HepG2 (cell line): ENCODE data around the gene LIMD2. TPM values are rescaled to one million over a fixed set of nuclear protein-coding genes. Genes with fewer than 3 reads are reported as not detected.

Source experiments
- ATAC-seq: fragments of 200-7000 bp; cut with Tn5 transposase; 3 replicates; pipeline ENCODE4 v1.9.1; 2020; ENCODE audit warnings: mild to moderate bottlenecking, moderate library complexity
- BruUV-seq: library from RNA; stranded (reverse); fragments of 400-500 nt; replicated peaks from 2 replicates; lab custom pipeline; 2021; lab: Mats Ljungman, UMichigan
- CTCF ChIA-PET: fragments of 300-600 bp; formaldehyde crosslinking; extraction: SDS; loops from one replicate; lab custom pipeline; 2021; ENCODE audit warnings: low total read pairs, inconsistent platforms, low intra/inter-chr PET ratio; lab: Yijun Ruan, JAX
- POLR2A ChIA-PET: fragments of 350-600 bp; sonication (Branson Sonifier 250); formaldehyde crosslinking; loops from one replicate; lab custom pipeline; 2020; ENCODE audit warnings: antibody characterized with exemption, inconsistent platforms; lab: Yijun Ruan, JAX
- DNase-seq: peaks from one replicate; pipeline ENCODE4 v3.0.0-alpha.2; 2015; ENCODE audit warnings: low spot score
- FAIRE-seq: peaks from 3 replicates; lab custom pipeline; 2011; peaks lifted over from hg19 to GRCh38; lab: Jason Lieb, UNC
- H2AFZ ChIP-seq: one replicate; pipeline ENCODE4 v1.6.1; 2011; ENCODE audit warnings: low read length, inconsistent platforms
- H3K27ac ChIP-seq: fragments of 300-600 bp; 3 replicates; pipeline ENCODE4 v1.8.0; 2011; ENCODE audit warnings: mixed run types, mild to moderate bottlenecking, mixed read lengths, low read length, inconsistent platforms; ENCODE audit not compliant: insufficient read depth; ENCODE audit errors: extremely low read length
- H3K27me3 ChIP-seq, 2 experiments: fragments of 200-600 bp in 1 of 2; 2 replicates in 1 of 2; 3 replicates in 1 of 2; pipeline versions ENCODE4 v1.6.0 to v1.8.0; 2011; ENCODE audit warnings: low read length in 2 of 2, mild to moderate bottlenecking in 2 of 2, moderate library complexity in 2 of 2, inconsistent platforms in 1 of 2; ENCODE audit not compliant: insufficient read depth in 2 of 2, control insufficient read depth in 1 of 2
- H3K36me3 ChIP-seq, 2 experiments: fragments of 200-600 bp in 1 of 2; replicated peaks in 1 of 2; 2 replicates in 1 of 2; 3 replicates in 1 of 2; pipeline versions ENCODE4 v1.5.1 to v1.8.0; 2011; ENCODE audit warnings: low read length in 2 of 2, inconsistent platforms in 1 of 2; ENCODE audit not compliant: insufficient read depth in 2 of 2, control insufficient read depth in 1 of 2
- H3K4me1 ChIP-seq: 2 replicates; pipeline ENCODE4 v1.5.1; 2012; ENCODE audit warnings: low read length, inconsistent platforms; ENCODE audit not compliant: insufficient read depth
- H3K4me2 ChIP-seq: 2 replicates; pipeline ENCODE4 v1.6.0; 2011; ENCODE audit warnings: low read depth, low read length, inconsistent platforms
- H3K4me3 ChIP-seq, 3 experiments: fragments of 200-600 bp in 1 of 3; sonication (generic), shearing (Covaris generic) in 1 of 3; replicated peaks in 1 of 3; 2 replicates each; pipeline ENCODE4 v1.5.1; 2011 to 2016; ENCODE audit warnings: low read length in 3 of 3, inconsistent platforms in 2 of 3, low read depth in 2 of 3, mild to moderate bottlenecking in 2 of 3, control low read depth in 1 of 3, mixed read lengths in 1 of 3; ENCODE audit not compliant: insufficient read depth in 1 of 3
- H3K79me2 ChIP-seq: one replicate; pipeline ENCODE4 v1.6.1; 2011; ENCODE audit warnings: low read length, inconsistent platforms; ENCODE audit not compliant: insufficient read depth
- H3K9ac ChIP-seq: 2 replicates; pipeline ENCODE4 v1.6.0; 2011; ENCODE audit warnings: mild to moderate bottlenecking, low read depth, low read length, inconsistent platforms; ENCODE audit not compliant: insufficient read depth
- H3K9me3 ChIP-seq: 2 replicates; pipeline ENCODE4 v1.5.1; 2012; ENCODE audit warnings: mild to moderate bottlenecking, low read length
- H4K20me1 ChIP-seq: 2 replicates; pipeline ENCODE4 v1.6.0; 2011; ENCODE audit warnings: inconsistent platforms, mild to moderate bottlenecking, low read length, moderate library complexity; ENCODE audit not compliant: insufficient read depth
- ARID2 ChIP-seq: sonication (generic); formaldehyde crosslinking; IDR thresholded peaks from 2 replicates; pipeline ENCODE4 v1.8.1; 2022; ENCODE audit warnings: mild to moderate bottlenecking, missing genetic modification reagents, borderline replicate concordance
- FOXK1 ChIP-seq: sonication (generic); formaldehyde crosslinking; IDR thresholded peaks from 2 replicates; pipeline ENCODE4 v1.4.0; 2020; ENCODE audit warnings: low read depth, missing genetic modification reagents, borderline replicate concordance
- HDAC2 ChIP-seq: sonication (generic); formaldehyde crosslinking; IDR thresholded peaks from 2 replicates; pipeline ENCODE4 v1.4.0; 2020; ENCODE audit warnings: missing genetic modification reagents
- ISL2 ChIP-seq: sonication (generic); formaldehyde crosslinking; IDR thresholded peaks from 2 replicates; pipeline ENCODE4 v1.5.0; 2020; ENCODE audit warnings: missing genetic modification reagents
- PCBP1 ChIP-seq: fragments of 200-400 bp; formaldehyde crosslinking; IDR thresholded peaks from 2 replicates; pipeline ENCODE4 v1.6.1; 2017; ENCODE audit warnings: mild to moderate bottlenecking, low read depth, low read length, borderline replicate concordance
- PLRG1 ChIP-seq: fragments of 450-650 bp; conservative IDR thresholded peaks from 2 replicates; pipeline ENCODE4 v1.6.1; 2016
- SIN3A ChIP-seq: IDR thresholded peaks from 2 replicates; pipeline ENCODE4 v1.6.1; 2011; ENCODE audit warnings: low read depth, mild to moderate bottlenecking, control low read depth, low read length, borderline replicate concordance
- ZKSCAN8 ChIP-seq: IDR thresholded peaks from 2 replicates; pipeline ENCODE4 v1.6.1; 2016; ENCODE audit warnings: borderline replicate concordance, missing genetic modification reagents, missing compliant biosample characterization
- ZNF543 ChIP-seq: sonication (generic); formaldehyde crosslinking; IDR thresholded peaks from 2 replicates; pipeline ENCODE4 v1.4.0; 2020; ENCODE audit warnings: mild to moderate bottlenecking, missing genetic modification reagents
- ZNF556 ChIP-seq: sonication (generic); formaldehyde crosslinking; IDR thresholded peaks from 2 replicates; pipeline ENCODE4 v1.4.0; 2020; ENCODE audit warnings: mild to moderate bottlenecking, missing genetic modification reagents, borderline replicate concordance
- ZNF660 ChIP-seq: sonication (generic); formaldehyde crosslinking; IDR thresholded peaks from 2 replicates; pipeline ENCODE4 v1.5.1; 2020; ENCODE audit warnings: mild to moderate bottlenecking, low read depth, missing genetic modification reagents, borderline replicate concordance
- ZNF724P ChIP-seq: sonication (generic); formaldehyde crosslinking; IDR thresholded peaks from 2 replicates; pipeline ENCODE4 v1.8.0; 2022; ENCODE audit warnings: missing genetic modification reagents, borderline replicate concordance
- WGBS: methylation state at CpG from one replicate; pipeline ENCODE4 v1.1.6; 2017; ENCODE audit warnings: low lambda C conversion rate; 5-methylcytosine and 5-hydroxymethylcytosine counted together
- in situ Hi-C: cut with HindIII; loops from 2 replicates; pipeline ENCODE4 v1.10.0; 2017; ENCODE audit warnings: low pct_unique_long_range_greater_than_20kb; ENCODE audit not compliant: extremely low pct_ligation_motif_present
- intact Hi-C: fragments of 100-400 bp; cut with micrococcal nuclease; formaldehyde crosslinking; loops from one replicate; pipeline ENCODE4 v1.10.0; 2022; ENCODE audit not compliant: unreplicated experiment
- polyA plus RNA-seq, 8 experiments: library from polyadenylated mRNA; depleted of rRNA in 3 of 8; stranded (reverse) in 7 of 8; unstranded in 1 of 8; fragments of >200 nt; fragmentation: Illumina TruSeq in 4 of 8; extraction: Trizol in 4 of 8; gene quantifications; 2 replicates each; pipeline versions ENCODE4 v1.2.1 to v1.2.3, GENCODE V29; 2011 to 2016; ENCODE audit warnings: low read depth in 4 of 8, missing spikeins in 1 of 8, mixed read lengths in 1 of 8; ENCODE audit not compliant: insufficient read depth in 1 of 8
- total RNA-seq, 5 experiments: library from RNA; depleted of rRNA; stranded (reverse); fragments of >200 nt; fragmentation: Illumina TruSeq; extraction: Trizol; gene quantifications; 2 replicates each; pipeline ENCODE4 v1.2.3, GENCODE V29; 2016; ENCODE audit warnings: low read depth in 1 of 5
- TF ChIP-seq, protein P1 (sequence below): sonication (generic); formaldehyde crosslinking; IDR thresholded peaks from 2 replicates; pipeline ENCODE4 v1.4.0; 2020; ENCODE audit warnings: missing genetic modification reagents
- TF ChIP-seq, protein P2 (sequence below): sonication (generic); formaldehyde crosslinking; IDR thresholded peaks from 2 replicates; pipeline ENCODE4 v1.4.0; 2020; ENCODE audit warnings: missing genetic modification reagents, mild to moderate bottlenecking, borderline replicate concordance

The LIMD2 gene
- total and polyA plus RNA-seq, 2 of the 13 experiments (the other 11 are each of a cell fraction or from before 2014, with no cell fraction given) = 9.0 to 20.8 TPM

- Histone ChIP-seq H3K4me1 (no peaks in the 10 kb centered on the region), H3K36me3 (peaks cover 36 to 66% of the 10 kb centered on the region in 2 experiments), H2AFZ (no peak overlapping the region), H3K4me2 (no peak overlapping the region), H3K9ac (no peak overlapping the region), H3K27me3 (no peaks in the 10 kb centered on the region), H3K79me2 (no peaks in the 10 kb centered on the region), H3K4me3 (no peak overlapping the region), H4K20me1 (no peaks in the 10 kb centered on the region), H3K9me3 (no peaks in the 10 kb centered on the region), H3K27ac (no peak overlapping the region)
- CTCF ChIA-PET = no interaction called here
- DNase-seq = no peak
- no peak for FAIRE-seq
- TF ChIP-seq ZKSCAN8 (CRISPR knock-in tag) (no peak), SIN3A (no peak), ISL2 (CRISPR knock-in tag) (no peak), ARID2 (CRISPR knock-in tag) (no peak), PCBP1 (no peak), HDAC2 (CRISPR knock-in tag) (no peak), ZNF724P (CRISPR knock-in tag) (no peak), ZNF543 (CRISPR knock-in tag) (no peak), PLRG1 (no peak), FOXK1 (CRISPR knock-in tag) (no peak), ZNF660 (CRISPR knock-in tag) (no peak), ZNF556 (CRISPR knock-in tag) (no peak)
- TF ChIP-seq, protein P1, sequence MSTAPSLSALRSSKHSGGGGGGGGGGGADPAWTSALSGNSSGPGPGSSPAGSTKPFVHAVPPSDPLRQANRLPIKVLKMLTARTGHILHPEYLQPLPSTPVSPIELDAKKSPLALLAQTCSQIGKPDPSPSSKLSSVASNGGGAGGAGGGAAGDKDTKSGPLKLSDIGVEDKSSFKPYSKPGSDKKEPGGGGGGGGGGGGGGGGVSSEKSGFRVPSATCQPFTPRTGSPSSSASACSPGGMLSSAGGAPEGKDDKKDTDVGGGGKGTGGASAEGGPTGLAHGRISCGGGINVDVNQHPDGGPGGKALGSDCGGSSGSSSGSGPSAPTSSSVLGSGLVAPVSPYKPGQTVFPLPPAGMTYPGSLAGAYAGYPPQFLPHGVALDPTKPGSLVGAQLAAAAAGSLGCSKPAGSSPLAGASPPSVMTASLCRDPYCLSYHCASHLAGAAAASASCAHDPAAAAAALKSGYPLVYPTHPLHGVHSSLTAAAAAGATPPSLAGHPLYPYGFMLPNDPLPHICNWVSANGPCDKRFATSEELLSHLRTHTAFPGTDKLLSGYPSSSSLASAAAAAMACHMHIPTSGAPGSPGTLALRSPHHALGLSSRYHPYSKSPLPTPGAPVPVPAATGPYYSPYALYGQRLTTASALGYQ (CRISPR knock-in tag) = no peak
- TF ChIP-seq, protein P2, sequence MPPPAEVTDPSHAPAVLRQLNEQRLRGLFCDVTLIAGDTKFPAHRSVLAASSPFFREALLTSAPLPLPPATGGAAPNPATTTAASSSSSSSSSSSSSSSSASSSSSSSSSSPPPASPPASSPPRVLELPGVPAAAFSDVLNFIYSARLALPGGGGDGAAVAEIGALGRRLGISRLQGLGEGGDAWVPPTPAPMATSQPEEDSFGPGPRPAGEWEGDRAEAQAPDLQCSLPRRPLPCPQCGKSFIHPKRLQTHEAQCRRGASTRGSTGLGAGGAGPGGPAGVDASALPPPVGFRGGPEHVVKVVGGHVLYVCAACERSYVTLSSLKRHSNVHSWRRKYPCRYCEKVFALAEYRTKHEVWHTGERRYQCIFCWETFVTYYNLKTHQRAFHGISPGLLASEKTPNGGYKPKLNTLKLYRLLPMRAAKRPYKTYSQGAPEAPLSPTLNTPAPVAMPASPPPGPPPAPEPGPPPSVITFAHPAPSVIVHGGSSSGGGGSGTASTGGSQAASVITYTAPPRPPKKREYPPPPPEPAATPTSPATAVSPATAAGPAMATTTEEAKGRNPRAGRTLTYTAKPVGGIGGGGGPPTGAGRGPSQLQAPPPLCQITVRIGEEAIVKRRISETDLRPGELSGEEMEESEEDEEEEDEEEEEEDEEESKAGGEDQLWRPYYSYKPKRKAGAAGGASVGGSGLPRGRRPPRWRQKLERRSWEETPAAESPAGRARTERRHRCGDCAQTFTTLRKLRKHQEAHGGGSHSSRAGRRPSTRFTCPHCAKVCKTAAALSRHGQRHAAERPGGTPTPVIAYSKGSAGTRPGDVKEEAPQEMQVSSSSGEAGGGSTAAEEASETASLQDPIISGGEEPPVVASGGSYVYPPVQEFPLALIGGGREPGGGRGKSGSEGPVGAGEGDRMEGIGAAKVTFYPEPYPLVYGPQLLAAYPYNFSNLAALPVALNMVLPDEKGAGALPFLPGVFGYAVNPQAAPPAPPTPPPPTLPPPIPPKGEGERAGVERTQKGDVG (CRISPR knock-in tag) = no peak
- no peak for ATAC-seq
- in situ Hi-C loops = no loop called here
- intact Hi-C loops = no loop called here
- BruUV-seq = no TSS peak
- POLR2A ChIA-PET = no interaction called here
- WGBS = 99% methylated on average over 3 of the region's 3 CpGs
Observed at GRCh38 chr17:63686138-63686685, 13.7 kb downstream of the LIMD2 start.
